Measurements from ENCODE around the gene INSC. TPM values are rescaled to one million over a fixed set of nuclear protein-coding genes. Genes with fewer than 3 reads are reported as not detected.

Gene INSC
- polyA plus RNA-seq, 1 donor from 2014 or later = 0.31 TPM

DNA sequence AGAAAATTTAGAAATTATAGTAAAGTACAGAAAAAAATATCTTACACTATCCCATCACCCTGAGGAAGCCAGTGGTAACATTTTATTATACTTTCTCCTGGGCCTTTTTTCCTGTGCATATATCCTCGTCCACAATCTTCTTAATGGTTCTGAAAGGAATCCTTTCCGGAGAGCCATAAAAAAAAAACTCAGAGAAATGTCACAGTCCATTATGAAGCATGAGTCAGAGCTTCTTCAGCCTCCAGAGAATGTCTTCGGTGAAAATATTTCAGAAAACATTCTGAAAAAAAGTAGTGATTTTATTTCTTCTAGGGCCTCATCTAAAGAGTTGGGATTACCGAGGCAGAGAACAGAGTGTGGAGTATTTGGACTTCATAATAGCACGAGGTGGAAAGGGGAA is 163.4 kb downstream of the INSC start:
- no peaks in the 10 kb centered on the region for H3K9me3 Mint-ChIP-seq
- H3K36me3 Mint-ChIP-seq = peaks cover 4% of the 10 kb centered on the region
- H3K27ac Mint-ChIP-seq = no peak overlapping the region
- H3K4me1 Mint-ChIP-seq = no peaks in the 10 kb centered on the region
- peaks cover 17% of the 10 kb centered on the region for H3K27me3 Mint-ChIP-seq
- no peak overlapping the region for H3K4me3 Mint-ChIP-seq

DNA sequence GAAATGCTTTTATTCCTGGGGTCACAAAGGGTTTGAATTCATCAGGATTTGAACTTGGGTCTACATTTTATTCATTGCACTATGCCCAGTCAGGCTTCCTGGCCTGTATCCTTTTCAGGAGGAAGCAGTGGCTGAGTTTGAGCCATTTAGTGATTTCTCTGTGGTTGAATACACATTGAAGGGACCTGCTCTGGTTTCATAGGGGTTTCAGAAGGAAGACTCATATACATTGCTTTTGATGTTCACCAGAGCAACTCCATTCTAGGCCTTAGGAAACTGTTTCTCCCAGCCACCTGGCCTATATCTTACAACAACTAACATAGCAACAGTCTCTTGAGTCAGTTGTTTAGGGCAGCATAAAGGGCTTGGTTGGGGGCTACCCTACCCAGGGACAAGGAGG is 165.7 kb downstream of the INSC start:
- Mint-ChIP-seq H3K9me3 (peaks cover 0 to 2% (median 0%) of the 10 kb centered on the region in 3 donors), H3K4me3 (peak overlapping the region in 1 of 4 donors; percentile 9), H3K27ac (no peak overlapping the region), H3K4me1 (no peaks in the 10 kb centered on the region), H3K36me3 (peaks cover 1% of the 10 kb centered on the region), H3K27me3 (peaks cover 17% of the 10 kb centered on the region)

DNA sequence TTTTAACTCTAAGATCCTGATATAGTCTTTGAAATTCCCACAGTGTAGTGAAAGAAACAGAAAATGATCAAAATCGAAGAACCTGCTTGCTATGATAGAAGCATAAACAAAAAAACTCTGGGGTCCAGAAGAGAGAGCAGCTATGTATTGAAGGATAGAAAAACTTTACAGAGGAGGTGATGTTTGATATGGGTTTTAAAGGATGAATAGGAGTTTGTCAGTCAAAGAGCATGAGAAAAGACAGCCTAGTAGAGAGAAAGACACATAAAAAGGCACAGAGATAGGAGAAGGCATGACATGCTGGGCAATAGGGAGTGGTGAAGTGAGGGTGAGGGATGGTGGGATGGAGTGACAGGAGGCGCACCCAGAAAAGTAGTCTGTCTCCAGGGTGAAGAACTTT is 168.0 kb downstream of the INSC start:
- peaks cover 9% of the 10 kb centered on the region for H3K27me3 Mint-ChIP-seq
- H3K27ac Mint-ChIP-seq = no peak overlapping the region
- peaks cover 0 to 2% (median 0%) of the 10 kb centered on the region in 3 donors for H3K9me3 Mint-ChIP-seq
- H3K4me1 Mint-ChIP-seq = no peaks in the 10 kb centered on the region
- no peak overlapping the region for H3K4me3 Mint-ChIP-seq
- peaks cover 1% of the 10 kb centered on the region for H3K36me3 Mint-ChIP-seq

DNA sequence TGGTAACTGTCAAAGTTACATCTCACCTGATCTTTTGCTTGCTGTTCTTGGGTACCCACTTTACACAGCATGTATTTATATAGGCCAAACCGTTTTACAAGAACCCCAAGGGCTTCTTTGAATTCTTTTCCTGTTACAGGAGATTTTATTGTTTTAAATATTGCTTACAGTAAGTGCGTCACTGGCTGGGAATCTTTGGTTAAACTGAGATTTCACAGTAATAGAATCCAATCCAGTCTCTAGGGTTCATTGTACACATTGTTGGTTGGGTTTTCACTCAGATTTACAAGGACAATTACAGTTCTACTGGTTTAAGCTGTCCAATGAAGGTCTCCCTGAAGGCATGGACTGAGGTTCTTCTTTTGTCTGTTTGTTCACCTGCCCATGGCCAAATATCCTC is 171.7 kb downstream of the INSC start:
- no peak overlapping the region for H3K4me3 Mint-ChIP-seq
- H3K27ac Mint-ChIP-seq = no peak overlapping the region
- no peaks in the 10 kb centered on the region for H3K36me3 Mint-ChIP-seq
- peaks cover 0 to 2% (median 2%) of the 10 kb centered on the region in 3 donors for H3K9me3 Mint-ChIP-seq
- H3K27me3 Mint-ChIP-seq = peaks cover 5% of the 10 kb centered on the region
- H3K4me1 Mint-ChIP-seq = no peaks in the 10 kb centered on the region

DNA sequence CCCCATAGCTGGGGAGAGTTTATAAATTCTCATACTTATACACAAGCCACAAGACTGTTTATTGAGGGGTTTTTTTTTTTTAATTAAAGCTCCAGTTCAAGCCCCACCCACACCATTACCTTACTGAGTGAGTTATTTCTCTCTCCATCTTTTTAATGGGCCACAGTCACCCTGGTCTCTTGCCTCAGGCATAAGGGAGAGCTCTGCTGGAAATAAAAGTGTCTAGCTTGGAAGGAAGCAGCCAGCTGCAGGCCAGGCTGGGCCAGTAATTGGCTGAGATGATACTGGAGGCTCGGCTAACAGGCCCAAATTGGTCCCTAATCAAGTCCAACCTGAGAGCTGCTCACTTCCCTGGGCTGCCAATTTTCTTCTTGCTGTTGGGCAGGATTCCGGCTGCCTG is 174.1 kb downstream of the INSC start:
- H3K27ac Mint-ChIP-seq = no peak overlapping the region
- H3K36me3 Mint-ChIP-seq = no peaks in the 10 kb centered on the region
- H3K27me3 Mint-ChIP-seq = peaks cover 4% of the 10 kb centered on the region
- peaks cover 0 to 2% (median 2%) of the 10 kb centered on the region in 3 donors for H3K9me3 Mint-ChIP-seq
- no peaks in the 10 kb centered on the region for H3K4me1 Mint-ChIP-seq
- no peak overlapping the region for H3K4me3 Mint-ChIP-seq

DNA sequence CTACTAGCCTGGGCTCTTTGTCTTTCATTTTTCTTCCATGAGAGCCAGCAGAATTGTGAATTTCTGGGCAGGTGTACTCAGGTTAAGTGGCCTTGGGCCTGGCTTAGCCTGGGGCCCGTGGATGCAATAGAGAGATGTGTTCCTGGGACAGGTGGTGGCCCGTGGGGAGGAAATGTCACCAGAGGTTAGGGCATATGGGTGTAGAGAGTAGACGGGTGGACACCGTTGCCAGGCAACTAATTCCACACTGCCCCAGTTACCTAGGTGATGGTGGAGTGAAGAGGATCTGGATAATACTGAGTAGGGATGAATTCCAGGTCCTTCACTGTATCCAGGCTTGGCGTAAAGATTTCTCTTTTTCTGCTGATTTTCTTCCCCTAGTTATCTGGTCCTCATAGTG is 175.0 kb downstream of the INSC start:
- no peaks in the 10 kb centered on the region for H3K36me3 Mint-ChIP-seq
- peaks cover 2% of the 10 kb centered on the region for H3K27me3 Mint-ChIP-seq
- no peak overlapping the region for H3K27ac Mint-ChIP-seq
- no peaks in the 10 kb centered on the region for H3K4me1 Mint-ChIP-seq
- H3K9me3 Mint-ChIP-seq = peaks cover 0 to 4% (median 0%) of the 10 kb centered on the region in 3 donors
- no peak overlapping the region for H3K4me3 Mint-ChIP-seq

DNA sequence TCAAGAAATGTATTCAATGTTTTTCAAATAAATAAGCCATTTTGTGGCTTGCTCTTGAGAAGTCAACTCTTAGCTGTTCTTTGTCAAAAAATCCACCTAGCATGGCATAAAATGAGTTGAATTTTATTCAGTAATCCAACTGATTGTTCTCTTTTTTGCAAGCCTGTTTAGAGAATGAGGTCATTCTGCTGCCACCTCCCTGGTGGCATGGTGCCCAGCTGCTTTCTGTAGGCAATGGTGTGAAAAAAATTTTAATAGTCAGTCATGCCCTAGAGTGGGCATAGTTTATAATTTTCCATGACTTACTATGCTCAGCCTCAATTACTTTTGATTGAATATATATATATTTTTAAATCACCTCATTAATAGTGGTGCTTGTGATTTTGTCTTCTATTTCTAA is 177.2 kb downstream of the INSC start:
- Mint-ChIP-seq H3K36me3 (no peaks in the 10 kb centered on the region), H3K9me3 (peaks cover 0 to 4% (median 0%) of the 10 kb centered on the region in 3 donors), H3K4me3 (no peak overlapping the region), H3K27me3 (peaks cover 2% of the 10 kb centered on the region), H3K27ac (no peak overlapping the region), H3K4me1 (no peaks in the 10 kb centered on the region)

DNA sequence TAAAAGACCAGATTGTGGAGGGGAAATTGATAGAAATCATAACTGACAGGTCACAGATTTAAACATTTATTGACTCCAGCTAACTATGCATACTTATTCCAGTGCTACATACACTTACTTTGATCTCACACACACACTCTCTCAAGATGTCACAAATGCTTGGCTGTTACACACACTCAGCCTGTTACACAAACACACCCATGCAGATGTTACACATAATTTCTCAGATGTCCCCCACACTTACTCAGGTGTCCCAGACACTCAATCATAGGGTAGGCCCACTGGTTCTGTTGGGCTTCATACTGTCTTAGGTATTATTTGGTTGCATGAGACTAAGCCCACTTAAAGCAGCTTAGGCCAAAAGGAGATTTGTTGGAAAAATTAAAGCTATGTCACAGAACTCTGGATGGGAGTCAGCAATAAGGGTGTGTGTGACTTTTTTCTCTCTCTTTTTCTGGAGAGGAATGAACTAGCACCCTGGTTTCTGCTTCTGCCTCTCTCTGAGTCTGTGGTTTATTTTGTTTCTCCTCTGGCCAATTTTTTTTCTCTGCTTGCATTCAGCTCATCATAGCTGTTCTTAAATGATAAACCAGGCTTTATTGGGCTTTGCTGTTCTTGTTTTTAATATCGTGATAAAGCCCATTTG is 179.4 kb downstream of the INSC start:
- H3K4me1 Mint-ChIP-seq = no peaks in the 10 kb centered on the region
- no peak overlapping the region for H3K27ac Mint-ChIP-seq
- H3K27me3 Mint-ChIP-seq = peaks cover 2% of the 10 kb centered on the region
- no peak overlapping the region for H3K4me3 Mint-ChIP-seq
- H3K36me3 Mint-ChIP-seq = no peaks in the 10 kb centered on the region
- H3K9me3 Mint-ChIP-seq = peaks cover 0 to 2% (median 0%) of the 10 kb centered on the region in 3 donors

DNA sequence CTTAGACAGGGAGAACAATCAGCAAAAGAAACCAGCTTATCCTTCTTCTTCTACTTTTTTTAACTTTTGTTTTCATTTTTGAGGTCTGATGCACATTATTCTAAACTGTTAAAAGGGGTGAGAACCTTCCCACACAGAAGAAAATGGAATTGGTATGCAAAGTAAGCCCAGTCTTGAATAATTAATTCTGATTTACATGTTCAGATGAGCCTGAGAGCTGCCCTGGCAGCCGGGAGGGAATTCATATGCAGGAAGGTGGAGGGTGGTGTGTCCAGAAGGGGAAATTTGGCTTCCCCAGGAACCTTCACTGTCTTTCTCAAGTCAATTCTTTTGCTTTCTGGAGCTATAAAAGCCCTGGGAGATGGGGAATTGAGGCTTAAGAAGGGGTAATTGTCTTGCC is 181.0 kb downstream of the INSC start:
- Mint-ChIP-seq H3K27me3 (peaks cover 2% of the 10 kb centered on the region), H3K27ac (no peak overlapping the region), H3K4me1 (no peaks in the 10 kb centered on the region), H3K36me3 (no peaks in the 10 kb centered on the region), H3K4me3 (peak overlapping the region in 1 of 4 donors; percentile 75), H3K9me3 (peaks cover 0 to 4% (median 2%) of the 10 kb centered on the region in 3 donors)

Other genes starting within 250 kb of the INSC start
- 21.6 TPM for gene CYP2R1, start 222.7 kb upstream of the INSC start, polyA plus RNA-seq
- gene CALCA, start 142.6 kb upstream of the INSC start, polyA plus RNA-seq = not detected
- 0.13 TPM for gene CALCB, start 41.3 kb upstream of the INSC start, polyA plus RNA-seq

Data from IgD-negative memory B cell (primary cell).